Measurements from ENCODE around the gene OASL.

DNA sequence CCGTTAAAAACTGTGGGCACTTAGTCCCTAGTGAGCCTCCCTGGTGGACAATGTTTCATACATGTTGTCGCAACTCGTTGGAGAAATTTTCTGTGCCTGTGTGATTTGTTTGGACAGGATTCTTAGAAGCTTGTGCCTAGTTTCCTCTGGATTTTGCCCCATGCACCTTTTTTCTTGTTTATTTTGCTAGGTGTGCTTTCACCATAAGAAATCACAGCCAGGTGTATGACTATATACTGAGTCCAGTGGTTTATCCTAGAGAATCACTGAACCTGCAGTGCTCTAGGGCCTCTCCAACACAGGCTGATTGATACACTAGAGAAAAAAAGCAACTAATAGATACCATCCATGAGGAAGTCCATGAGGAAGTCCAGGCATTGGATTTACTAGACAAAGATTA, 33.1 kb upstream of the OASL start:
- TF ChIP-seq POLR2AphosphoS5 (IDR thresholded peaks at IDR 0.05; ENCODE audit: low read depth, low read length) (no peak), TAF1 (IDR thresholded peaks at IDR 0.05; ENCODE audit: borderline replicate concordance, insufficient read depth, low read length) (no peak)
- TF ChIP-seq, protein P1, sequence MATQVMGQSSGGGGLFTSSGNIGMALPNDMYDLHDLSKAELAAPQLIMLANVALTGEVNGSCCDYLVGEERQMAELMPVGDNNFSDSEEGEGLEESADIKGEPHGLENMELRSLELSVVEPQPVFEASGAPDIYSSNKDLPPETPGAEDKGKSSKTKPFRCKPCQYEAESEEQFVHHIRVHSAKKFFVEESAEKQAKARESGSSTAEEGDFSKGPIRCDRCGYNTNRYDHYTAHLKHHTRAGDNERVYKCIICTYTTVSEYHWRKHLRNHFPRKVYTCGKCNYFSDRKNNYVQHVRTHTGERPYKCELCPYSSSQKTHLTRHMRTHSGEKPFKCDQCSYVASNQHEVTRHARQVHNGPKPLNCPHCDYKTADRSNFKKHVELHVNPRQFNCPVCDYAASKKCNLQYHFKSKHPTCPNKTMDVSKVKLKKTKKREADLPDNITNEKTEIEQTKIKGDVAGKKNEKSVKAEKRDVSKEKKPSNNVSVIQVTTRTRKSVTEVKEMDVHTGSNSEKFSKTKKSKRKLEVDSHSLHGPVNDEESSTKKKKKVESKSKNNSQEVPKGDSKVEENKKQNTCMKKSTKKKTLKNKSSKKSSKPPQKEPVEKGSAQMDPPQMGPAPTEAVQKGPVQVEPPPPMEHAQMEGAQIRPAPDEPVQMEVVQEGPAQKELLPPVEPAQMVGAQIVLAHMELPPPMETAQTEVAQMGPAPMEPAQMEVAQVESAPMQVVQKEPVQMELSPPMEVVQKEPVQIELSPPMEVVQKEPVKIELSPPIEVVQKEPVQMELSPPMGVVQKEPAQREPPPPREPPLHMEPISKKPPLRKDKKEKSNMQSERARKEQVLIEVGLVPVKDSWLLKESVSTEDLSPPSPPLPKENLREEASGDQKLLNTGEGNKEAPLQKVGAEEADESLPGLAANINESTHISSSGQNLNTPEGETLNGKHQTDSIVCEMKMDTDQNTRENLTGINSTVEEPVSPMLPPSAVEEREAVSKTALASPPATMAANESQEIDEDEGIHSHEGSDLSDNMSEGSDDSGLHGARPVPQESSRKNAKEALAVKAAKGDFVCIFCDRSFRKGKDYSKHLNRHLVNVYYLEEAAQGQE (IDR thresholded peaks at IDR 0.05; ENCODE audit: insufficient read depth in 1 of 2, low read depth in 2 of 2, low read length in 2 of 2), result no peak

Data from PFSK-1 (cell line).